Tibial artery (tissue), 4 donors: ENCODE measurements around the gene PARP1.

Source experiments
- DNase-seq, 2 donors: peaks; one replicate each; pipeline ENCODE4 v3.0.0-alpha.2; 2019
- H3K27ac ChIP-seq, 2 donors: fragments of 200-600 bp; sonication (generic) in 1 of 2; 1 replicate in 1 of 2; 2 replicates in 1 of 2; pipeline ENCODE4 v1.5.1; 2018 to 2019; ENCODE audit warnings: mild to moderate bottlenecking in 1 of 2
- H3K27me3 ChIP-seq, 2 donors: fragments of 200-600 bp; sonication (generic) in 1 of 2; one replicate each; pipeline versions ENCODE4 v1.5.1 to v1.6.0; 2016 to 2019
- H3K36me3 ChIP-seq, 3 donors: fragments of 200-600 bp; sonication (generic) in 2 of 3; one replicate each; pipeline ENCODE4 v1.5.1; 2016 to 2019; ENCODE audit warnings: mild to moderate bottlenecking in 2 of 3
- H3K4me1 ChIP-seq, 4 donors: fragments of 200-600 bp; sonication (generic) in 2 of 4; 1 replicate in 3 of 4; 2 replicates in 1 of 4; pipeline ENCODE4 v1.5.1; 2016 to 2019
- H3K4me3 ChIP-seq, 2 donors: fragments of 200-600 bp; sonication (generic) in 1 of 2; 1 replicate in 1 of 2; 2 replicates in 1 of 2; pipeline ENCODE4 v1.5.1; 2018 to 2019; ENCODE audit warnings: mild to moderate bottlenecking in 2 of 2
- H3K9me3 ChIP-seq, 3 donors: fragments of 200-600 bp; sonication (generic) in 1 of 3; one replicate each; pipeline ENCODE4 v1.5.1; 2016 to 2019
- CTCF ChIP-seq, 2 experiments: fragments of 200-600 bp in 1 of 2; fragments of 450-650 bp in 1 of 2; IDR thresholded peaks; one replicate each; pipeline ENCODE4 v1.5.1; 2017 to 2019; ENCODE audit warnings: antibody characterized with exemption in 2 of 2, mild to moderate bottlenecking in 1 of 2, moderate library complexity in 1 of 2
- intact Hi-C: fragments of 100-400 bp; cut with DNase I; formaldehyde crosslinking; loops from one replicate; pipeline ENCODE4 v1.15.0; 2023; ENCODE audit warnings: low total_unique reads

Gene PARP1

GRCh38 chr1:226407497-226408284, at the start of gene PARP1:
Gene PARP1 (minus strand): TSS chr1:226408093. CDS start chr1:226407929, 164 bp downstream.
- Histone ChIP-seq H3K36me3 (peaks cover 0 to 3% (median 0%) of the 10 kb centered on the region in 3 donors), H3K9me3 (no peaks in the 10 kb centered on the region), H3K27ac (peak within 1 kb of the TSS; percentile 65 to 76), H3K4me3 (peak within 1 kb of the TSS; percentile 70 to 77), H3K27me3 (no peaks in the 10 kb centered on the region), H3K4me1 (peaks cover 0 to 37% (median 30%) of the 10 kb centered on the region in 4 donors)
- peak; percentile 92 to 93 for DNase-seq
- TF ChIP-seq CTCF (IDR thresholded peaks at IDR 0.05), result peak; percentile 58 to 78
- intact Hi-C loops, result no loop called here

DNA sequence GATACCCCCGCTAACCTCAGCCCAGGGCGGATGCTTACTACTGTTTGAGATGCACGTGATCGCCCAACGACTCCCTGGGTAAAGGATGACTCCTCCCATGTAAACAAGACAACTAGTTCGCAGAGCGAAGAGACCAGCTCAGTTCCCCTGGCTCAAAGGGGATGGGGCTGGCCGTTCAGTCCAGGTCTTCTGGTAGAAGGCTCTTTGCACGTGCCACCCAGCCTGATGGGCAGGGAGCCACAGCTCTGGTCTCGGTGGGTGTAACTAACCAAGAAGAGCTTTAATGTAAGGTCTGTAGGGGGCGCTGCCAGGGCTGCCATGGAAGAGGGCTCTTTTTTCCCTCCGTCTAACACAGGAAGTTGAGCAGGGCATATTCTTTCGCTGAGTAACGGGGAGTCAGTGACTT, 49.4 kb upstream of the PARP1 start:
- H3K9me3 ChIP-seq, result peaks cover 0 to 4% (median 4%) of the 10 kb centered on the region in 3 donors
- H3K27ac ChIP-seq, result no peak overlapping the region
- TF ChIP-seq CTCF (IDR thresholded peaks at IDR 0.05), result no peak
- intact Hi-C loops, result no loop called here
- H3K27me3 ChIP-seq, result peaks cover 0 to 10% of the 10 kb centered on the region in 2 donors
- DNase-seq, result no peak
- H3K36me3 ChIP-seq, result no peaks in the 10 kb centered on the region
- no peak overlapping the region for H3K4me3 ChIP-seq
- H3K4me1 ChIP-seq, result no peaks in the 10 kb centered on the region

DNA sequence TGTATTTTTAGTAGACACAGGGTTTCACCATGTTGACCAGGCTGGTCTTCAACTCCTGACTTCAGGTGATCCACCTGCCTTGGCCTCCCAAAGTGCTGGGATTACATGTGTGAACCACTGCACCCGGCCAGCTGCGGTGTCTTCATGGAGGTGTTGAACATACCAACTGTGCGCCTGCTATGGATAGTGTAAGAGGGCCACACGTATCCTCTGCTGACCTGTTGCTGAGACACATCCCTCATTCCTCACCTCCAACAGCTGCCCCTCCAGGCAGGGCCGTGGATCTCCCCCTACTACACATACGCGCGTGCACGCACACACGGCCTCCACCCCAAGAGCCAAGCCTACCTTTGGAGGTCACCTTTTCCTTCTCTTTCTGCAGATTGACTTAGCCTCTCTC, 48.0 kb upstream of the PARP1 start:
- Histone ChIP-seq H3K27ac (no peak overlapping the region), H3K27me3 (peaks cover 0 to 10% of the 10 kb centered on the region in 2 donors), H3K4me1 (no peaks in the 10 kb centered on the region), H3K4me3 (no peak overlapping the region), H3K9me3 (no peaks in the 10 kb centered on the region), H3K36me3 (no peaks in the 10 kb centered on the region)
- intact Hi-C loops, result no loop called here
- DNase-seq, result no peak
- no peak for TF ChIP-seq CTCF (IDR thresholded peaks at IDR 0.05)

- intact Hi-C loops, result no loop called here
- DNase-seq, result no peak
- no peaks in the 10 kb centered on the region for H3K36me3 ChIP-seq
- no peak overlapping the region for H3K27ac ChIP-seq
- H3K4me1 ChIP-seq, result no peaks in the 10 kb centered on the region
- no peak for TF ChIP-seq CTCF (IDR thresholded peaks at IDR 0.05)
- no peaks in the 10 kb centered on the region for H3K9me3 ChIP-seq
- H3K27me3 ChIP-seq, result peaks cover 0 to 10% of the 10 kb centered on the region in 2 donors
- H3K4me3 ChIP-seq, result no peak overlapping the region
Observed at GRCh38 chr1:226454349-226454748, 46.5 kb upstream of the PARP1 start.

- no peak for TF ChIP-seq CTCF (IDR thresholded peaks at IDR 0.05)
- Histone ChIP-seq H3K27me3 (peaks cover 0 to 10% of the 10 kb centered on the region in 2 donors), H3K4me1 (no peaks in the 10 kb centered on the region), H3K4me3 (no peak overlapping the region), H3K27ac (no peak overlapping the region), H3K9me3 (no peaks in the 10 kb centered on the region), H3K36me3 (no peaks in the 10 kb centered on the region)
- intact Hi-C loops, result no loop called here
- no peak for DNase-seq
Observed at GRCh38 chr1:226453015-226453704, 45.3 kb upstream of the PARP1 start.
